IMR-90 (cell line): ENCODE measurements around the gene ZNF385B. TPM values are rescaled to one million over a fixed set of nuclear protein-coding genes. Genes with fewer than 3 reads are reported as not detected.

Experiments
- ATAC-seq: fragments of 200-7000 bp; cut with Tn5 transposase; 2 replicates; pipeline ENCODE4 v1.9.1; 2020; ENCODE audit warnings: low read depth, mild to moderate bottlenecking, moderate library complexity
- BruUV-seq: library from RNA; stranded (reverse); fragments of 400-500 nt; replicated peaks from 2 replicates; lab custom pipeline; 2021; lab: Mats Ljungman, UMichigan
- CTCF ChIA-PET: fragments of 300-600 bp; formaldehyde crosslinking; extraction: SDS; loops from one replicate; lab custom pipeline; 2021; ENCODE audit warnings: antibody characterized with exemption; lab: Yijun Ruan, JAX
- POLR2A ChIA-PET: fragments of 300-600 bp; sonication (Branson Sonifier 250); formaldehyde crosslinking; loops from one replicate; lab custom pipeline; 2022; ENCODE audit warnings: antibody characterized with exemption; ENCODE audit not compliant: unreplicated experiment; lab: Charles Lee
- DNase-seq: peaks from one replicate; pipeline ENCODE4 v3.0.0; 2013
- H2AFZ ChIP-seq: replicated peaks from 2 replicates; pipeline ENCODE3; 2013; ENCODE audit warnings: low read length, mild to moderate bottlenecking; ENCODE audit not compliant: poor library complexity
- H2AK5ac ChIP-seq: 2 replicates; pipeline ENCODE4 v1.6.1; 2013; ENCODE audit warnings: low read depth, low read length, inconsistent platforms
- H2AK9ac ChIP-seq: replicated peaks from 2 replicates; pipeline ENCODE3; 2013; ENCODE audit warnings: mild to moderate bottlenecking, low read depth, low read length, moderate library complexity; ENCODE audit not compliant: poor library complexity
- H2BK120ac ChIP-seq: 2 replicates; pipeline ENCODE4 v1.6.1; 2013; ENCODE audit warnings: low read depth, low read length, inconsistent platforms
- H2BK15ac ChIP-seq: 3 replicates; pipeline ENCODE4 v1.6.1; 2013; ENCODE audit warnings: low read depth, low read length, inconsistent platforms
- H2BK20ac ChIP-seq: 2 replicates; pipeline ENCODE4 v1.6.1; 2013; ENCODE audit warnings: low read depth, mild to moderate bottlenecking, inconsistent platforms, low read length, moderate library complexity
- H2BK5ac ChIP-seq: 2 replicates; pipeline ENCODE4 v1.6.1; 2013; ENCODE audit warnings: mild to moderate bottlenecking, low read depth, low read length, inconsistent platforms; ENCODE audit not compliant: poor library complexity, severe bottlenecking
- H3K14ac ChIP-seq: replicated peaks from 2 replicates; pipeline ENCODE4 v1.6.1; 2013; ENCODE audit warnings: low read depth, low read length, inconsistent platforms
- H3K18ac ChIP-seq: 2 replicates; pipeline ENCODE4 v1.6.1; 2013; ENCODE audit warnings: low read depth, low read length, control low read depth
- H3K23ac ChIP-seq: 2 replicates; pipeline ENCODE4 v1.6.1; 2013; ENCODE audit warnings: low read depth, low read length, inconsistent platforms
- H3K27ac ChIP-seq: 2 replicates; pipeline ENCODE4 v1.5.1; 2013; ENCODE audit warnings: mild to moderate bottlenecking, control low read depth, low read length; ENCODE audit not compliant: insufficient read depth
- H3K27me3 ChIP-seq: 2 replicates; pipeline ENCODE4 v1.6.1; 2013; ENCODE audit warnings: low read length; ENCODE audit not compliant: control insufficient read depth, insufficient read depth
- H3K36me3 ChIP-seq: 2 replicates; pipeline ENCODE4 v1.6.1; 2013; ENCODE audit warnings: low read length, mixed read lengths; ENCODE audit not compliant: control insufficient read depth, insufficient read depth
- H3K4ac ChIP-seq: 2 replicates; pipeline ENCODE4 v1.6.1; 2013; ENCODE audit warnings: low read depth, low read length, inconsistent platforms
- H3K4me1 ChIP-seq: 2 replicates; pipeline ENCODE4 v1.6.1; 2013; ENCODE audit warnings: low read length, mixed read lengths; ENCODE audit not compliant: control insufficient read depth, insufficient read depth
- H3K4me2 ChIP-seq: 2 replicates; pipeline ENCODE4 v1.6.1; 2013; ENCODE audit warnings: low read depth, mild to moderate bottlenecking, control low read depth, low read length, moderate library complexity
- H3K4me3 ChIP-seq: 2 replicates; pipeline ENCODE4 v1.5.1; 2013; ENCODE audit warnings: low read depth, mild to moderate bottlenecking, control low read depth, low read length, moderate library complexity; ENCODE audit not compliant: insufficient read depth
- H3K56ac ChIP-seq: 2 replicates; pipeline ENCODE4 v1.6.1; 2013; ENCODE audit warnings: low read length, inconsistent platforms; ENCODE audit not compliant: insufficient read depth; ENCODE audit errors: extremely low read depth
- H3K79me1 ChIP-seq, 2 experiments: 2 replicates each; pipeline ENCODE4 v1.6.1; 2013; ENCODE audit warnings: low read length in 2 of 2, inconsistent platforms in 1 of 2, low read depth in 1 of 2
- H3K9ac ChIP-seq: 2 replicates; pipeline ENCODE4 v1.6.1; 2013; ENCODE audit warnings: low read depth, low read length, control low read depth
- H3K9me1 ChIP-seq: 2 replicates; pipeline ENCODE4 v1.6.1; 2013; ENCODE audit warnings: low read length, inconsistent platforms; ENCODE audit not compliant: insufficient read depth
- H3K9me3 ChIP-seq: 2 replicates; pipeline ENCODE4 v1.6.1; 2013; ENCODE audit warnings: low read length; ENCODE audit not compliant: control insufficient read depth, insufficient read depth
- H4K20me1 ChIP-seq: 2 replicates; pipeline ENCODE4 v1.6.1; 2013; ENCODE audit warnings: low read length, inconsistent platforms; ENCODE audit not compliant: insufficient read depth
- H4K5ac ChIP-seq: 2 replicates; pipeline ENCODE4 v1.6.1; 2013; ENCODE audit warnings: mild to moderate bottlenecking, low read depth, low read length, control low read depth
- H4K8ac ChIP-seq, 2 experiments: 2 replicates each; pipeline ENCODE4 v1.6.1; 2013; ENCODE audit warnings: low read depth in 2 of 2, low read length in 2 of 2, control low read depth in 1 of 2, inconsistent platforms in 1 of 2
- H4K91ac ChIP-seq: 2 replicates; pipeline ENCODE4 v1.6.1; 2013; ENCODE audit warnings: low read depth, low read length, inconsistent platforms; ENCODE audit not compliant: insufficient read depth
- FOS ChIP-seq: fragments of 150-350 bp; IDR thresholded peaks from 2 replicates; pipeline ENCODE4 v1.6.1; 2016; ENCODE audit warnings: low read depth, low read length
- MAFK ChIP-seq: IDR thresholded peaks from 2 replicates; pipeline ENCODE4 v1.6.1; 2012; ENCODE audit warnings: low read depth, low read length, improper control_type of control experiment
- RAD21 ChIP-seq: IDR thresholded peaks from 2 replicates; pipeline ENCODE4 v1.6.1; 2012; ENCODE audit warnings: low read length, improper control_type of control experiment
- WGBS, 2 experiments: methylation state at CpG; one replicate each; pipeline versions ENCODE4 v1.1.5 to v1.1.7; 2013; ENCODE audit warnings: missing lambda C conversion rate in 2 of 2; ENCODE audit not compliant: insufficient read length in 1 of 2; ENCODE audit errors: extremely low coverage in 2 of 2; 5-methylcytosine and 5-hydroxymethylcytosine counted together
- dilution Hi-C: fragments of 300-500 bp; cut with HindIII; formaldehyde crosslinking; loops from one replicate; pipeline ENCODE4 v1.14.3; 2018; ENCODE audit warnings: low sequenced_read_pairs; ENCODE audit not compliant: unreplicated experiment
- in situ Hi-C: fragments of 300-500 bp; cut with MboI; formaldehyde crosslinking; loops from 3 replicates; pipeline ENCODE4 v1.14.3; 2019; ENCODE audit warnings: low sequenced_read_pairs, inconsistent platforms, mixed read lengths
- intact Hi-C: fragments of 100-400 bp; cut with micrococcal nuclease; formaldehyde crosslinking; loops from 2 replicates; pipeline ENCODE4 v1.10.0; 2022
- polyA plus RNA-seq, 3 experiments: library from polyadenylated mRNA; depleted of rRNA; stranded (reverse); fragments of >200 nt; gene quantifications; 2 replicates each; pipeline ENCODE4 v1.2.3, GENCODE V29; 2012; ENCODE audit warnings: low replicate concordance in 1 of 3
- total RNA-seq: library from RNA; depleted of rRNA; stranded (reverse); fragments of >200 nt; gene quantifications from 2 replicates; pipeline ENCODE4 v1.2.3, GENCODE V29; 2012

ZNF385B gene
- total and polyA plus RNA-seq, 2 of the 4 experiments (the other 2 are of a cell fraction): not detected

GRCh38 chr2:179437430-179437829, 424.0 kb downstream of the ZNF385B start:
- Histone ChIP-seq H2BK15ac (no peak overlapping the region), H4K91ac (no peak overlapping the region), H3K4me2 (no peak overlapping the region), H3K27me3 (no peaks in the 10 kb centered on the region), H3K9ac (no peak overlapping the region), H3K4me3 (no peak overlapping the region), H2BK20ac (no peak overlapping the region), H2BK5ac (no peak overlapping the region), H2AK5ac (no peak overlapping the region), H3K36me3 (no peaks in the 10 kb centered on the region), H3K14ac (no peak overlapping the region), H3K56ac (no peak overlapping the region), H3K79me1 (no peaks in the 10 kb centered on the region), H4K5ac (no peak overlapping the region), H3K27ac (no peak overlapping the region), H3K18ac (no peak overlapping the region), H3K9me3 (no peaks in the 10 kb centered on the region), H4K20me1 (no peaks in the 10 kb centered on the region), H2AK9ac (no peak overlapping the region), H4K8ac (no peak overlapping the region), H3K4me1 (no peaks in the 10 kb centered on the region), H3K23ac (no peak overlapping the region), H2BK120ac (no peak overlapping the region), H2AFZ (no peak overlapping the region), H3K9me1 (no peaks in the 10 kb centered on the region), H3K4ac (no peak overlapping the region)
- no TSS peak for BruUV-seq
- ChIA-PET POLR2A (no interaction called here), CTCF (no interaction called here)
- no peak for TF ChIP-seq FOS
- TF ChIP-seq RAD21: no peak
- no peak for TF ChIP-seq MAFK
- in situ Hi-C loops (no loop called here), dilution Hi-C loops (no loop called here), intact Hi-C loops (no loop called here)
- no peak for ATAC-seq
- WGBS, 2 experiments: no CpG with 5 or more reads among the region's 3 CpGs
- no peak for DNase-seq
